OCI-LY3 (cell line): ENCODE measurements around the gene ADAD2.
A peak's percentile ranks its signal among the peaks of the same experiment; 100 is the strongest.

ENCODE experiments used
- CTCF ChIP-seq: fragments of 200-600, 300-600 bp; sonication (generic); IDR thresholded peaks from 2 replicates; pipeline ENCODE4 v1.5.1; 2014; ENCODE audit warnings: antibody characterized with exemption, low read length, low read depth
- EZH2phosphoT487 ChIP-seq: fragments of 200-600 bp; shearing (Covaris generic); IDR thresholded peaks from 2 replicates; pipeline ENCODE4 v1.6.1; 2018; ENCODE audit warnings: antibody characterized with exemption, mixed run types, low read depth

- TF ChIP-seq CTCF: peak; percentile 60
- TF ChIP-seq EZH2phosphoT487: no peak
Observed at GRCh38 chr16:84175350-84176081, 15.4 kb upstream of the ADAD2 start.
